ENCODE data around the gene CFDP1. TPM values are rescaled to one million over a fixed set of nuclear protein-coding genes. Genes with fewer than 3 reads are reported as not detected.

Gene CFDP1
- total RNA-seq, 1 experiment from 2014 or later, result 97.6 TPM

- Histone ChIP-seq H3K27me3 (replicated peaks; ENCODE audit: insufficient read depth, low read depth, low read length, poor library complexity) (no peaks in the 10 kb centered on the region), H3K27ac (ENCODE audit: low read depth, low read length, poor library complexity, severe bottlenecking) (no peak overlapping the region), H3K36me3 (ENCODE audit: insufficient read depth, low read length, poor library complexity, severe bottlenecking) (no peaks in the 10 kb centered on the region), H3K4me1 (ENCODE audit: insufficient read depth, low read length, poor library complexity, severe bottlenecking) (peaks cover 29% of the 10 kb centered on the region), H3K4me3 (ENCODE audit: low read depth, low read length, poor library complexity, severe bottlenecking) (no peak overlapping the region), H3K9me3 (ENCODE audit: low read depth, low read length, poor library complexity, severe bottlenecking) (no peaks in the 10 kb centered on the region)
- no TSS peak for BruUV-seq (replicated peaks)
- ChIA-PET CTCF (interaction anchor here (0.6 kb wide), 1 partner anchor 149 kb away, joined by 9 read pairs; no protein-coding TSS in a partner anchor), POLR2A (ENCODE audit: low non-redundant PET) (no interaction called here)
- no peak for DNase-seq (ENCODE audit: low spot score)
- no peak for TF ChIP-seq EZH2 (IDR thresholded peaks at IDR 0.05; ENCODE audit: borderline replicate concordance, low read depth, low read length, poor library complexity, severe bottlenecking)
- no peak for TF ChIP-seq CTCF (conservative IDR thresholded peaks at IDR 0.05; ENCODE audit: low read depth, low read length)
- intact Hi-C loops (cut with micrococcal nuclease; ENCODE audit: unreplicated experiment), result no loop called here
These were observed 50.7 kb downstream of the CFDP1 start for GRCh38 chr16:75382611-75383010.

GRCh38 chr16:75380870-75381269 is 52.4 kb downstream of the CFDP1 start:
- no peak for DNase-seq (ENCODE audit: low spot score)
- no peaks in the 10 kb centered on the region for H3K27me3 ChIP-seq (replicated peaks; ENCODE audit: insufficient read depth, low read depth, low read length, poor library complexity)
- no peak overlapping the region for H3K27ac ChIP-seq (ENCODE audit: low read depth, low read length, poor library complexity, severe bottlenecking)
- H3K36me3 ChIP-seq (ENCODE audit: insufficient read depth, low read length, poor library complexity, severe bottlenecking), result no peaks in the 10 kb centered on the region
- BruUV-seq (replicated peaks), result no TSS peak
- H3K9me3 ChIP-seq (ENCODE audit: low read depth, low read length, poor library complexity, severe bottlenecking), result no peaks in the 10 kb centered on the region
- no peak overlapping the region for H3K4me3 ChIP-seq (ENCODE audit: low read depth, low read length, poor library complexity, severe bottlenecking)
- TF ChIP-seq CTCF (conservative IDR thresholded peaks at IDR 0.05; ENCODE audit: low read depth, low read length) (no peak), EZH2 (IDR thresholded peaks at IDR 0.05; ENCODE audit: borderline replicate concordance, low read depth, low read length, poor library complexity, severe bottlenecking) (no peak)
- ChIA-PET POLR2A (ENCODE audit: low non-redundant PET) (no interaction called here), CTCF (interaction anchor here (0.5 kb wide), 1 partner anchor 105 kb away, joined by 5 read pairs; no protein-coding TSS in a partner anchor)
- intact Hi-C loops (cut with micrococcal nuclease; ENCODE audit: unreplicated experiment), result no loop called here
- H3K4me1 ChIP-seq (ENCODE audit: insufficient read depth, low read length, poor library complexity, severe bottlenecking), result peaks cover 33% of the 10 kb centered on the region

GRCh38 chr16:75379911-75380847 is 53.1 kb downstream of the CFDP1 start:
- Histone ChIP-seq H3K4me3 (ENCODE audit: low read depth, low read length, poor library complexity, severe bottlenecking) (no peak overlapping the region), H3K9me3 (ENCODE audit: low read depth, low read length, poor library complexity, severe bottlenecking) (no peaks in the 10 kb centered on the region), H3K36me3 (ENCODE audit: insufficient read depth, low read length, poor library complexity, severe bottlenecking) (no peaks in the 10 kb centered on the region), H3K27ac (ENCODE audit: low read depth, low read length, poor library complexity, severe bottlenecking) (no peak overlapping the region), H3K27me3 (replicated peaks; ENCODE audit: insufficient read depth, low read depth, low read length, poor library complexity) (no peaks in the 10 kb centered on the region), H3K4me1 (ENCODE audit: insufficient read depth, low read length, poor library complexity, severe bottlenecking) (peaks cover 31% of the 10 kb centered on the region)
- intact Hi-C loops (cut with micrococcal nuclease; ENCODE audit: unreplicated experiment), result no loop called here
- ChIA-PET CTCF (interaction anchor here (0.5 kb wide), 1 partner anchor 104 kb away, joined by 5 read pairs; no protein-coding TSS in a partner anchor), POLR2A (ENCODE audit: low non-redundant PET) (interaction anchor here (0.7 kb wide), 1 partner anchor 142 kb away, joined by 3 read pairs; no protein-coding TSS in a partner anchor)
- DNase-seq (ENCODE audit: low spot score), result no peak
- TF ChIP-seq CTCF (conservative IDR thresholded peaks at IDR 0.05; ENCODE audit: low read depth, low read length), result no peak
- TF ChIP-seq EZH2 (IDR thresholded peaks at IDR 0.05; ENCODE audit: borderline replicate concordance, low read depth, low read length, poor library complexity, severe bottlenecking), result no peak
- no TSS peak for BruUV-seq (replicated peaks)
